SK-N-SH (cell line): Measurements from ENCODE around the gene C18orf63. TPM values are rescaled to one million over a fixed set of nuclear protein-coding genes. Genes with fewer than 3 reads are reported as not detected.

ENCODE experiments used
- CTCF ChIA-PET: fragments of 300-600, 350-600 bp; formaldehyde crosslinking; extraction: SDS; loops from one replicate; lab custom pipeline; 2021; lab: Yijun Ruan, JAX
- POLR2A ChIA-PET: fragments of 350-600 bp; sonication (Branson Sonifier 250); formaldehyde crosslinking; extraction: SDS; loops from one replicate; lab custom pipeline; 2020; ENCODE audit warnings: antibody characterized with exemption, inconsistent platforms; lab: Yijun Ruan, JAX
- DNase-seq: peaks from one replicate; pipeline ENCODE4 v3.0.0; 2012
- H2AFZ ChIP-seq: fragments of 200-600 bp; sonication (generic); 2 replicates; pipeline ENCODE4 v1.8.1; 2016; ENCODE audit warnings: antibody characterized with exemption, mild to moderate bottlenecking, low read depth
- H3F3A ChIP-seq: fragments of 200-600 bp; sonication (generic); replicated peaks from 2 replicates; pipeline ENCODE3; 2016; ENCODE audit warnings: antibody characterized with exemption, mild to moderate bottlenecking; ENCODE audit not compliant: insufficient read depth
- H3K27ac ChIP-seq, 2 experiments: fragments of 200-500 bp in 1 of 2; fragments of 200-600 bp in 1 of 2; sonication (Bioruptor generic) in 1 of 2; sonication (generic), shearing (Covaris generic) in 1 of 2; 2 replicates each; pipeline versions ENCODE4 v1.5.1 to v1.6.1; 2014 to 2016; ENCODE audit warnings: low read depth in 2 of 2, inconsistent platforms in 1 of 2, low read length in 1 of 2, mild to moderate bottlenecking in 1 of 2, mixed read lengths in 1 of 2
- H3K27me3 ChIP-seq: fragments of 200-600 bp; sonication (generic), shearing (Covaris generic); 2 replicates; pipeline ENCODE4 v1.6.1; 2016; ENCODE audit warnings: mixed run types; ENCODE audit not compliant: insufficient read depth
- H3K36me3 ChIP-seq, 2 experiments: fragments of 200-500 bp in 1 of 2; fragments of 200-600 bp in 1 of 2; sonication (Bioruptor generic) in 1 of 2; sonication (generic) in 1 of 2; replicated peaks in 1 of 2; 2 replicates each; pipeline versions ENCODE3 to v1.5.1; 2014 to 2016; ENCODE audit warnings: low read length in 1 of 2, mild to moderate bottlenecking in 1 of 2; ENCODE audit not compliant: insufficient read depth in 2 of 2, control insufficient read depth in 1 of 2
- H3K4me1 ChIP-seq, 2 experiments: fragments of 200-500 bp in 1 of 2; fragments of 200-600 bp in 1 of 2; sonication (Bioruptor generic) in 1 of 2; sonication (generic), shearing (Covaris generic) in 1 of 2; 2 replicates each; pipeline versions ENCODE4 v1.5.1 to v1.6.1; 2014 to 2016; ENCODE audit warnings: low read depth in 1 of 2, low read length in 1 of 2, mixed run types in 1 of 2; ENCODE audit not compliant: insufficient read depth in 2 of 2, control insufficient read depth in 1 of 2
- H3K4me2 ChIP-seq: fragments of 200-600 bp; sonication (generic), shearing (Covaris generic); 2 replicates; pipeline ENCODE4 v1.6.1; 2017; ENCODE audit warnings: mixed run types
- H3K4me3 ChIP-seq, 2 experiments: fragments of 200-500 bp in 1 of 2; fragments of 200-600 bp in 1 of 2; sonication (Bioruptor generic) in 1 of 2; sonication (generic), shearing (Covaris generic) in 1 of 2; 2 replicates each; pipeline versions ENCODE4 v1.5.1 to v1.8.1; 2014 to 2016; ENCODE audit warnings: low read depth in 2 of 2, inconsistent platforms in 1 of 2, low read length in 1 of 2, mild to moderate bottlenecking in 1 of 2, mixed read lengths in 1 of 2, moderate library complexity in 1 of 2
- H3K79me2 ChIP-seq: fragments of 200-600 bp; sonication (generic); 2 replicates; pipeline ENCODE4 v1.8.1; 2017; ENCODE audit warnings: mild to moderate bottlenecking; ENCODE audit not compliant: insufficient read depth
- H3K9ac ChIP-seq: fragments of 200-600 bp; sonication (generic); 2 replicates; pipeline ENCODE4 v1.6.1; 2017; ENCODE audit warnings: mixed run types
- H3K9me2 ChIP-seq: fragments of 200-600 bp; sonication (generic); 2 replicates; pipeline ENCODE4 v1.6.1; 2017; ENCODE audit warnings: mixed run types
- H3K9me3 ChIP-seq: fragments of 200-600 bp; sonication (generic); 2 replicates; pipeline ENCODE4 v1.6.1; 2017; ENCODE audit warnings: mixed run types, mild to moderate bottlenecking, moderate library complexity
- H4K20me1 ChIP-seq: fragments of 200-600 bp; sonication (generic); 2 replicates; pipeline ENCODE4 v1.6.1; 2017; ENCODE audit warnings: mild to moderate bottlenecking, mixed run types; ENCODE audit not compliant: insufficient read depth
- CHD2 ChIP-seq: fragments of 150-350 bp; IDR thresholded peaks from 2 replicates; pipeline ENCODE4 v1.6.1; 2018; ENCODE audit warnings: low read length; ENCODE audit not compliant: partially characterized antibody
- EZH2phosphoT487 ChIP-seq: fragments of 200-600 bp; sonication (generic); IDR thresholded peaks from 2 replicates; pipeline ENCODE4 v1.6.1; 2017; ENCODE audit warnings: low read depth, mixed run types, mild to moderate bottlenecking, antibody characterized with exemption, moderate library complexity, borderline replicate concordance
- FOSL2 ChIP-seq: IDR thresholded peaks from 2 replicates; pipeline ENCODE4 v1.4.0; 2012; ENCODE audit warnings: low read depth, mild to moderate bottlenecking, moderate library complexity, borderline replicate concordance
- GABPA ChIP-seq: IDR thresholded peaks from 2 replicates; pipeline ENCODE4 v1.4.0; 2012; ENCODE audit warnings: low read depth, mild to moderate bottlenecking
- GATA2 ChIP-seq: sonication (generic); formaldehyde crosslinking; IDR thresholded peaks from 2 replicates; pipeline ENCODE4 v1.5.0; 2020; ENCODE audit warnings: mild to moderate bottlenecking, missing genetic modification reagents
- JUND ChIP-seq: IDR thresholded peaks from 2 replicates; pipeline ENCODE4 v1.4.0; 2012
- MEF2A ChIP-seq: IDR thresholded peaks from 2 replicates; pipeline ENCODE4 v1.4.0; 2012; ENCODE audit warnings: low read depth, borderline replicate concordance
- POLR2AphosphoS5 ChIP-seq: IDR thresholded peaks from 2 replicates; pipeline ENCODE4 v1.6.1; 2012; ENCODE audit warnings: low read depth, low read length
- RFX5 ChIP-seq: IDR thresholded peaks from 2 replicates; pipeline ENCODE4 v1.6.1; 2012; ENCODE audit warnings: mild to moderate bottlenecking, improper control_type of control experiment, low read length
- SIN3A ChIP-seq: IDR thresholded peaks from 2 replicates; pipeline ENCODE4 v1.6.1; 2012; ENCODE audit warnings: low read depth, mild to moderate bottlenecking, low read length, moderate library complexity, borderline replicate concordance
- SMC3 ChIP-seq: IDR thresholded peaks from 2 replicates; pipeline ENCODE4 v1.6.1; 2012; ENCODE audit warnings: low read depth, low read length, improper control_type of control experiment
- TCF12 ChIP-seq: IDR thresholded peaks from 2 replicates; pipeline ENCODE4 v1.4.0; 2012
- TEAD4 ChIP-seq: IDR thresholded peaks from 2 replicates; pipeline ENCODE4 v1.4.0; 2012; ENCODE audit warnings: mild to moderate bottlenecking, borderline replicate concordance; ENCODE audit not compliant: insufficient read depth
- USF2 ChIP-seq: fragments of 150-350 bp; IDR thresholded peaks from 2 replicates; pipeline ENCODE4 v1.6.1; 2017; ENCODE audit warnings: antibody characterized with exemption, low read length, low read depth, borderline replicate concordance
- YY1 ChIP-seq: IDR thresholded peaks from 2 replicates; pipeline ENCODE4 v1.4.0; 2012; ENCODE audit warnings: low read depth, mild to moderate bottlenecking
- WGBS: methylation state at CpG from one replicate; pipeline ENCODE4 v1.1.6; 2017; ENCODE audit warnings: low lambda C conversion rate; 5-methylcytosine and 5-hydroxymethylcytosine counted together
- polyA plus RNA-seq, 3 experiments: library from polyadenylated mRNA; depleted of rRNA; stranded (reverse); fragments of >200 nt; gene quantifications; 2 replicates each; pipeline ENCODE4 v1.2.3, GENCODE V29; 2012
- TF ChIP-seq, protein P1 (sequence below): IDR thresholded peaks from 2 replicates; pipeline ENCODE4 v1.4.0; 2012; ENCODE audit warnings: low read depth
- TF ChIP-seq, protein P2 (sequence below): IDR thresholded peaks from 2 replicates; pipeline ENCODE4 v1.6.1; 2012; ENCODE audit warnings: mild to moderate bottlenecking, low read depth, low read length, moderate library complexity

C18orf63 gene
- polyA plus RNA-seq, 1 of the 3 experiments (the other 2 are of a cell fraction): not detected

DNA sequence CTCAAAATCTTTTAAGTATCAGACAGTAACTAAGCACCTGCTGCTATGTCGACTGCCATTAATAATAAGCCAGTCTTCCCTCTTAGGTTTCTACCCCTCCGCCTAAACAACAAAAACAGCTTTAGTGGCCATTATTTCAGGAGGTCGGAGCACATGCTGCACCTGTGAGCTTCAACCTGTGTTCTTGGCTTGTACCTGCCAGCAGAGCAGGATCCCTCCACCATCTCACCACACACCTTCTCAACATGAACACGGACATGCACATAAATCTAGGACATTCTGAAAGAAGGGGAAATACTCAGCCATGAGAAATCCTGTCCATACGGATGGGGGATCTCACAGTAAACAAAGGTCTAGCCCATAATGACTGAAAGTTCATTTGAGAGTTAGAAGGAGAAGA lies 27.6 kb upstream of the C18orf63 start:
- H3K27ac ChIP-seq: no peak overlapping the region; a peak in 1 of 4 replicates
- H3K9me3 ChIP-seq: no peaks in the 10 kb centered on the region
- no peak for TF ChIP-seq YY1
- no peak for TF ChIP-seq FOSL2
- TF ChIP-seq GABPA: no peak
- no peak for TF ChIP-seq EZH2phosphoT487
- TF ChIP-seq MEF2A: no peak
- TF ChIP-seq USF2: no peak
- no peak for TF ChIP-seq JUND
- TF ChIP-seq SIN3A: no peak
- TF ChIP-seq, protein P1, sequence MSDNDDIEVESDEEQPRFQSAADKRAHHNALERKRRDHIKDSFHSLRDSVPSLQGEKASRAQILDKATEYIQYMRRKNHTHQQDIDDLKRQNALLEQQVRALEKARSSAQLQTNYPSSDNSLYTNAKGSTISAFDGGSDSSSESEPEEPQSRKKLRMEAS: no peak
- TF ChIP-seq SMC3: no peak
- TF ChIP-seq GATA2 (CRISPR knock-in tag): no peak
- TF ChIP-seq, protein P2, sequence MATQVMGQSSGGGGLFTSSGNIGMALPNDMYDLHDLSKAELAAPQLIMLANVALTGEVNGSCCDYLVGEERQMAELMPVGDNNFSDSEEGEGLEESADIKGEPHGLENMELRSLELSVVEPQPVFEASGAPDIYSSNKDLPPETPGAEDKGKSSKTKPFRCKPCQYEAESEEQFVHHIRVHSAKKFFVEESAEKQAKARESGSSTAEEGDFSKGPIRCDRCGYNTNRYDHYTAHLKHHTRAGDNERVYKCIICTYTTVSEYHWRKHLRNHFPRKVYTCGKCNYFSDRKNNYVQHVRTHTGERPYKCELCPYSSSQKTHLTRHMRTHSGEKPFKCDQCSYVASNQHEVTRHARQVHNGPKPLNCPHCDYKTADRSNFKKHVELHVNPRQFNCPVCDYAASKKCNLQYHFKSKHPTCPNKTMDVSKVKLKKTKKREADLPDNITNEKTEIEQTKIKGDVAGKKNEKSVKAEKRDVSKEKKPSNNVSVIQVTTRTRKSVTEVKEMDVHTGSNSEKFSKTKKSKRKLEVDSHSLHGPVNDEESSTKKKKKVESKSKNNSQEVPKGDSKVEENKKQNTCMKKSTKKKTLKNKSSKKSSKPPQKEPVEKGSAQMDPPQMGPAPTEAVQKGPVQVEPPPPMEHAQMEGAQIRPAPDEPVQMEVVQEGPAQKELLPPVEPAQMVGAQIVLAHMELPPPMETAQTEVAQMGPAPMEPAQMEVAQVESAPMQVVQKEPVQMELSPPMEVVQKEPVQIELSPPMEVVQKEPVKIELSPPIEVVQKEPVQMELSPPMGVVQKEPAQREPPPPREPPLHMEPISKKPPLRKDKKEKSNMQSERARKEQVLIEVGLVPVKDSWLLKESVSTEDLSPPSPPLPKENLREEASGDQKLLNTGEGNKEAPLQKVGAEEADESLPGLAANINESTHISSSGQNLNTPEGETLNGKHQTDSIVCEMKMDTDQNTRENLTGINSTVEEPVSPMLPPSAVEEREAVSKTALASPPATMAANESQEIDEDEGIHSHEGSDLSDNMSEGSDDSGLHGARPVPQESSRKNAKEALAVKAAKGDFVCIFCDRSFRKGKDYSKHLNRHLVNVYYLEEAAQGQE: no peak
- TF ChIP-seq TEAD4: no peak
- TF ChIP-seq RFX5: no peak
- no peak for TF ChIP-seq TCF12
- TF ChIP-seq POLR2AphosphoS5: no peak
- TF ChIP-seq CHD2: no peak
- ChIA-PET CTCF (interaction anchor here (1.2 kb wide), 1 partner anchor 88 kb away, joined by 3 read pairs; no protein-coding TSS in a partner anchor), POLR2A (interaction anchor here (1.1 kb wide), 1 partner anchor 32 kb away, joined by 3 read pairs; no protein-coding TSS in a partner anchor)
- WGBS: 88% methylated on average over 5 of the region's 5 CpGs
- no peaks in the 10 kb centered on the region for H3K9me2 ChIP-seq
- H3K4me3 ChIP-seq: no peak overlapping the region
- H3K4me2 ChIP-seq: no peak overlapping the region
- H2AFZ ChIP-seq: no peak overlapping the region
- DNase-seq: no peak
- H3F3A ChIP-seq: no peaks in the 10 kb centered on the region
- H3K27me3 ChIP-seq: no peaks in the 10 kb centered on the region
- peaks cover 0 to 29% of the 10 kb centered on the region in 2 experiments; a peak in 1 of 4 replicates for H3K4me1 ChIP-seq
- H3K36me3 ChIP-seq: no peaks in the 10 kb centered on the region
- no peaks in the 10 kb centered on the region for H4K20me1 ChIP-seq
- no peaks in the 10 kb centered on the region for H3K79me2 ChIP-seq
- no peak overlapping the region for H3K9ac ChIP-seq
